Stimulated activated naive CD4-positive, alpha-beta T cell (primary cell): ENCODE data around the gene ULK3.

Experiments
- DNase-seq, 6 experiments: peaks; one replicate each; lab custom pipeline; 2025; lab: John Stamatoyannopoulos, UW

ULK3 gene

GRCh38 chr15:74799255-74799855, 43.6 kb downstream of the ULK3 start:
- peak in 2 of 6 experiments; percentile 38 to 49 for DNase-seq

- no peak for DNase-seq
These were observed 44.3 kb downstream of the ULK3 start for GRCh38 chr15:74798388-74799254.

- peak in 4 of 6 experiments; percentile 15 to 53 (median 44) for DNase-seq
These were observed 46.9 kb downstream of the ULK3 start for GRCh38 chr15:74795966-74796625.

- DNase-seq: peak in 2 of 6 experiments; percentile 10 to 21
These were observed 48.0 kb downstream of the ULK3 start for GRCh38 chr15:74794970-74795349.

GRCh38 chr15:74794248-74794969, 48.5 kb downstream of the ULK3 start:
- no peak for DNase-seq

GRCh38 chr15:74793135-74794028, 49.6 kb downstream of the ULK3 start:
- peak; percentile 55 to 72 (median 69) for DNase-seq

- DNase-seq: peak in 1 of 6 experiments; percentile 21
These were observed 50.5 kb downstream of the ULK3 start for GRCh38 chr15:74792227-74793016.

- no peak for DNase-seq
These were observed 51.3 kb downstream of the ULK3 start for GRCh38 chr15:74791667-74792066.

- no peak for DNase-seq
These were observed 51.9 kb downstream of the ULK3 start for GRCh38 chr15:74791007-74791406.

- DNase-seq: no peak
These were observed 52.7 kb downstream of the ULK3 start for GRCh38 chr15:74790080-74790916.

GRCh38 chr15:74789741-74790079, 53.2 kb downstream of the ULK3 start:
- DNase-seq: no peak

- DNase-seq: peak in 5 of 6 experiments; percentile 26 to 55 (median 40)
These were observed 53.8 kb downstream of the ULK3 start for GRCh38 chr15:74789171-74789631.

- DNase-seq: peak; percentile 34 to 84 (median 62)
These were observed 54.2 kb downstream of the ULK3 start for GRCh38 chr15:74788683-74789151.

- peak in 2 of 6 experiments; percentile 45 to 56 for DNase-seq
These were observed 54.8 kb downstream of the ULK3 start for GRCh38 chr15:74788042-74788682.

- peak; percentile 83 to 98 (median 95) for DNase-seq
These were observed 55.5 kb downstream of the ULK3 start for GRCh38 chr15:74787251-74788041.

GRCh38 chr15:74786551-74787165, 56.3 kb downstream of the ULK3 start:
- no peak for DNase-seq
